ENCODE data around the gene FGF12.

Gene FGF12

DNA sequence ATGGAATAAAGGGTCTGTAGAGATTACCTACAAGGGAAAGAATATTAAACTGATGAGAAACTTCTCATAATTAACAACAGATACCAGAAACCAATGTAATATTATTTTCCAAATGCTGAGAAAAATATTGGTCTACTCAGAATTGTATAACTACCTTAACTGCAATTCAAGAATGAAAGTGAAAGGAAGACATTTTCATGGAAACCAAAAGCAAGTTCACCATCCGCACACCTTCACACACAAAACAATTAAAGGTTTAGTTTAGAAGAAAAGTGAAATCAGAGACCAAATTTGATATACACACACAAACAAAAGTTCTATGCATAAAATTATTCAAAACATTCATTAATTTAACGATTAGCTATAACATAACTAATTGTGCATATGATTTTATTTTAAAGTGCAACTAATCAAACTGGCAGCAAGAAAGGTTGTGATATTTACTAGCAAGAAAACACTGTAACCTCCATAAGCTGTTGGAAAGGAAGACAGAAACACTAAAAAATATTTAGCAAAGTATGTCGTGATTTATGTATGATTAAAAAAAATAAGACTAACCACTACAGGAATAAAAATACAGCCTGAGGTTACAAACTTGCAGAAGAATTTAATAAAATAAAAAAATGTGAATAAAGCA, 395.5 kb downstream of the FGF12 start:
- Histone ChIP-seq H3K4me1 (no peaks in the 10 kb centered on the region), H2AFZ (no peak overlapping the region), H3K4me3 (ENCODE audit: low read depth, low read length) (no peak overlapping the region), H3K36me3 (ENCODE audit: control insufficient read depth, insufficient read depth, low read length) (no peaks in the 10 kb centered on the region), H3K9ac (no peak overlapping the region), H3K9me3 (ENCODE audit: control insufficient read depth, low read length) (no peaks in the 10 kb centered on the region), H3K79me2 (no peaks in the 10 kb centered on the region), H3K4me2 (ENCODE audit: low read length) (no peak overlapping the region), H3K27me3 (ENCODE audit: control insufficient read depth, insufficient read depth, low read length) (no peaks in the 10 kb centered on the region), H3K27ac (no peak overlapping the region)
- TF ChIP-seq, protein P1, sequence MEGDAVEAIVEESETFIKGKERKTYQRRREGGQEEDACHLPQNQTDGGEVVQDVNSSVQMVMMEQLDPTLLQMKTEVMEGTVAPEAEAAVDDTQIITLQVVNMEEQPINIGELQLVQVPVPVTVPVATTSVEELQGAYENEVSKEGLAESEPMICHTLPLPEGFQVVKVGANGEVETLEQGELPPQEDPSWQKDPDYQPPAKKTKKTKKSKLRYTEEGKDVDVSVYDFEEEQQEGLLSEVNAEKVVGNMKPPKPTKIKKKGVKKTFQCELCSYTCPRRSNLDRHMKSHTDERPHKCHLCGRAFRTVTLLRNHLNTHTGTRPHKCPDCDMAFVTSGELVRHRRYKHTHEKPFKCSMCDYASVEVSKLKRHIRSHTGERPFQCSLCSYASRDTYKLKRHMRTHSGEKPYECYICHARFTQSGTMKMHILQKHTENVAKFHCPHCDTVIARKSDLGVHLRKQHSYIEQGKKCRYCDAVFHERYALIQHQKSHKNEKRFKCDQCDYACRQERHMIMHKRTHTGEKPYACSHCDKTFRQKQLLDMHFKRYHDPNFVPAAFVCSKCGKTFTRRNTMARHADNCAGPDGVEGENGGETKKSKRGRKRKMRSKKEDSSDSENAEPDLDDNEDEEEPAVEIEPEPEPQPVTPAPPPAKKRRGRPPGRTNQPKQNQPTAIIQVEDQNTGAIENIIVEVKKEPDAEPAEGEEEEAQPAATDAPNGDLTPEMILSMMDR (IDR thresholded peaks at IDR 0.05): no peak

DNA sequence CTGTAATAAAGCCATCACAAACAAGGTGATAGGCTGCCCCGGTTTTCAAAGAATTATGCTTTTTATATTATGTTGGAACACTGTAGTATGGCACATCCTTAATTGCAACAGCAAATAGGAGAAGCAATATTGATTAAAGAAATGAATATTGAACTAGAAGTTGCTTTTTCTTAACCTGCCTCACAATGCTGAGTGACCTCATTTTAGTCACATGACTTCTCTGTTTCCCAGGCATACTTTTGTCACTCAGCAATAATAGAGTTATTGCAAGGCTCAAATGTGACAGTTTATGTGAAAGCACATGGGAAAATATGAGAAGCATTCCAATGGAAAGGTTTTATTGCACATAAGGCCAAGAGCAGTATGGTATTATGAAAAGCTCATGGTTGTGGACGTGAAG, 400.7 kb downstream of the FGF12 start:
- Histone ChIP-seq H3K9me3 (ENCODE audit: control insufficient read depth, low read length) (no peaks in the 10 kb centered on the region), H3K27me3 (ENCODE audit: control insufficient read depth, insufficient read depth, low read length) (no peaks in the 10 kb centered on the region), H2AFZ (no peak overlapping the region), H3K27ac (no peak overlapping the region), H3K4me3 (ENCODE audit: low read depth, low read length) (no peak overlapping the region), H3K4me1 (no peaks in the 10 kb centered on the region), H3K36me3 (ENCODE audit: control insufficient read depth, insufficient read depth, low read length) (no peaks in the 10 kb centered on the region), H3K9ac (no peak overlapping the region), H3K4me2 (ENCODE audit: low read length) (no peak overlapping the region), H3K79me2 (no peaks in the 10 kb centered on the region)
- TF ChIP-seq, protein P1 (IDR thresholded peaks at IDR 0.05): no peak

DNA sequence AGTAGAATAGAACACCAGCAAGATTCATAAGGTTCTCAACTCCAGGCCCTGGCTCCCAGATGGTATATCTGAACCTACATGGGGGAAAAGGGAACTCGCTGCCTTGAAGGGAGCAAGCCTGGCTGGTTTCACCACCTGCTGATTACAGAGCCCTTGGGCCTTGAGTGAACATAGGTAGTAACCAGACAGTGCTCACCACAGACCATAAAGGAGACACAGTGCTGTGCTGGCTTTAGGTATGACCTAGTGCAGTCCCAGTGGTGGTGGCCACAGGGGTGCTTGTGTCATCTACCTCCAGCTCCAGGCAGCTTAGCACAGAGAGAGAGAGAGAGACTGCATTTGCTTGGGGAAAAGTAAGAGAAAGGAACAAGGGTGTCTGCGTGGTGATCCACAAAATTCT, 409.8 kb downstream of the FGF12 start:
- Histone ChIP-seq H3K27me3 (ENCODE audit: control insufficient read depth, insufficient read depth, low read length) (no peaks in the 10 kb centered on the region), H3K9ac (no peak overlapping the region), H3K4me2 (ENCODE audit: low read length) (no peak overlapping the region), H3K4me3 (ENCODE audit: low read depth, low read length) (no peak overlapping the region), H2AFZ (no peak overlapping the region), H3K4me1 (no peaks in the 10 kb centered on the region), H3K9me3 (ENCODE audit: control insufficient read depth, low read length) (no peaks in the 10 kb centered on the region), H3K79me2 (no peaks in the 10 kb centered on the region), H3K27ac (no peak overlapping the region), H3K36me3 (ENCODE audit: control insufficient read depth, insufficient read depth, low read length) (no peaks in the 10 kb centered on the region)
- TF ChIP-seq, protein P1 (IDR thresholded peaks at IDR 0.05): no peak

DNA sequence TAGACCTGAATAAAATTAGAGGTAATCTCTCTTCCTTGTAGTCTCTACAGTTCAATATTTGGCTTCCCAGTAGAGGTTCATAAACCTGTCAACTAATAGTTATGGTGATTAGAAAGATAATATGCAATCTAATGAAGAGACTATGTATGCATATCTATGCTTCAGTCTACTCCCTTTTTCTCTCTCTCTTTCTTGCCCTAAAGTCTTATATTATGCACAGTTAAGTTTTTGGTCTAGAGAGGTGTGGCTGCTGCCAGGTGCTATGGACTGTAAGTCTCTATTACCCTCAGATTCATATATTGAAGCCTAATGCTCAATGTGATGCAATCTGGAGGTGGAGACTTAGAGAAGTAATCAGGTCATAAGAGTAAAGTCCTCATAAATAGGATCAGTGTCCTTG, 413.7 kb downstream of the FGF12 start:
- H3K27ac ChIP-seq: no peak overlapping the region
- H3K27me3 ChIP-seq (ENCODE audit: control insufficient read depth, insufficient read depth, low read length): no peaks in the 10 kb centered on the region
- no peak overlapping the region for H2AFZ ChIP-seq
- H3K4me2 ChIP-seq (ENCODE audit: low read length): no peak overlapping the region
- no peak overlapping the region for H3K4me3 ChIP-seq (ENCODE audit: low read depth, low read length)
- no peaks in the 10 kb centered on the region for H3K4me1 ChIP-seq
- H3K36me3 ChIP-seq (ENCODE audit: control insufficient read depth, insufficient read depth, low read length): no peaks in the 10 kb centered on the region
- TF ChIP-seq, protein P1 (IDR thresholded peaks at IDR 0.05): no peak
- H3K79me2 ChIP-seq: no peaks in the 10 kb centered on the region
- no peak overlapping the region for H3K9ac ChIP-seq
- H3K9me3 ChIP-seq (ENCODE audit: control insufficient read depth, low read length): no peaks in the 10 kb centered on the region

DNA sequence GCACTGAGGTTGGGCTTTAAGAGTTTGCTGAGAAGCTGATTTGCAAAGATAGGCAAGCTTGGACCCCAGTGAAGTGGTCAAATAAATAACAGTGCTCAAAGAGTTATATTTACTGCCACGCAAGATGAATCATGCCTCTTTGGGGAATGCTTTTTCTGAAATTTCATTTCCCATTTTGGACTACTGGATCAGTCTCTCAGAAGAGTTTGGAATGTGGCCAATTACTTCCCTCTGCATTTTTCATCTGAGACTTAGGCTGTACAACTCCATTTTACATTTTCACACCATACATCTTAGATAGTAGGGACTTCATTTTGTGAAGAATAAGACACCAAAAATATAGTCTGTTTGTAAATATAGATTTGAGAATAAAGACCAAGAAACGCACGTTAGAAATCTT, 419.7 kb downstream of the FGF12 start:
- no peak overlapping the region for H3K9ac ChIP-seq
- H3K4me3 ChIP-seq (ENCODE audit: low read depth, low read length): no peak overlapping the region
- H3K36me3 ChIP-seq (ENCODE audit: control insufficient read depth, insufficient read depth, low read length): no peaks in the 10 kb centered on the region
- H2AFZ ChIP-seq: no peak overlapping the region
- H3K4me2 ChIP-seq (ENCODE audit: low read length): no peak overlapping the region
- H3K79me2 ChIP-seq: no peaks in the 10 kb centered on the region
- no peaks in the 10 kb centered on the region for H3K9me3 ChIP-seq (ENCODE audit: control insufficient read depth, low read length)
- no peak overlapping the region for H3K27ac ChIP-seq
- no peaks in the 10 kb centered on the region for H3K27me3 ChIP-seq (ENCODE audit: control insufficient read depth, insufficient read depth, low read length)
- TF ChIP-seq, protein P1 (IDR thresholded peaks at IDR 0.05): no peak
- no peaks in the 10 kb centered on the region for H3K4me1 ChIP-seq

All from parathyroid adenoma (tissue), 2 donors.